ENCODE measurements around the gene SHFL.

The SHFL gene

GRCh38 chr19:10105509-10106099 lies 19.5 kb downstream of the SHFL start:
- no peak for TF ChIP-seq TSHZ2 (CRISPR knock-in tag; IDR thresholded peaks at IDR 0.05)
- ATAC-seq = no peak

GRCh38 chr19:10106100-10106936 lies 20.2 kb downstream of the SHFL start, which contains the start of gene PPAN:
Gene PPAN (plus strand): TSS chr19:10106362. CDS start chr19:10106395, 33 bp downstream.
- ATAC-seq = peak; percentile 98
- TF ChIP-seq CSDC2 (CRISPR knock-in tag; IDR thresholded peaks at IDR 0.05) (0 out of 2 replicates have a peak, but pooled peaks have one; percentile 31), TSHZ2 (CRISPR knock-in tag; IDR thresholded peaks at IDR 0.05) (0 out of 2 replicates have a peak, but pooled peaks have one; percentile 14), BACH2 (CRISPR knock-in tag; IDR thresholded peaks at IDR 0.05; ENCODE audit: borderline replicate concordance) (no peak), ZNF70 (CRISPR knock-in tag; IDR thresholded peaks at IDR 0.05) (no peak)

GRCh38 chr19:10107254-10107653 lies 21.1 kb downstream of the SHFL start:
- TF ChIP-seq TCF4 (CRISPR knock-in tag; IDR thresholded peaks at IDR 0.05; ENCODE audit: borderline replicate concordance) (no peak), ZFP30 (CRISPR knock-in tag; IDR thresholded peaks at IDR 0.05) (no peak), ZFP3 (CRISPR knock-in tag; IDR thresholded peaks at IDR 0.05) (no peak), CSDC2 (CRISPR knock-in tag; IDR thresholded peaks at IDR 0.05) (no peak), CSRNP3 (CRISPR knock-in tag; IDR thresholded peaks at IDR 0.05) (no peak), ZNF565 (CRISPR knock-in tag; conservative IDR thresholded peaks at IDR 0.05; ENCODE audit: low read depth) (no peak), ZNF70 (CRISPR knock-in tag; IDR thresholded peaks at IDR 0.05) (no peak), GLIS3 (CRISPR knock-in tag; IDR thresholded peaks at IDR 0.05) (no peak), SNAI2 (CRISPR knock-in tag; IDR thresholded peaks at IDR 0.05) (no peak), ESRRG (CRISPR knock-in tag; IDR thresholded peaks at IDR 0.05) (no peak), TOX (CRISPR knock-in tag; IDR thresholded peaks at IDR 0.05; ENCODE audit: borderline replicate concordance) (no peak), POU6F1 (CRISPR knock-in tag; IDR thresholded peaks at IDR 0.05; ENCODE audit: borderline replicate concordance, low read depth) (no peak), TSHZ2 (CRISPR knock-in tag; IDR thresholded peaks at IDR 0.05) (no peak), ARNTL (CRISPR knock-in tag; IDR thresholded peaks at IDR 0.05; ENCODE audit: borderline replicate concordance, low read depth) (no peak), ZC3H10 (CRISPR knock-in tag; IDR thresholded peaks at IDR 0.05) (no peak), ISL1 (CRISPR knock-in tag; IDR thresholded peaks at IDR 0.05) (no peak)
- ATAC-seq = no peak
